ENCODE data around the gene NRP2.

NRP2 gene

DNA sequence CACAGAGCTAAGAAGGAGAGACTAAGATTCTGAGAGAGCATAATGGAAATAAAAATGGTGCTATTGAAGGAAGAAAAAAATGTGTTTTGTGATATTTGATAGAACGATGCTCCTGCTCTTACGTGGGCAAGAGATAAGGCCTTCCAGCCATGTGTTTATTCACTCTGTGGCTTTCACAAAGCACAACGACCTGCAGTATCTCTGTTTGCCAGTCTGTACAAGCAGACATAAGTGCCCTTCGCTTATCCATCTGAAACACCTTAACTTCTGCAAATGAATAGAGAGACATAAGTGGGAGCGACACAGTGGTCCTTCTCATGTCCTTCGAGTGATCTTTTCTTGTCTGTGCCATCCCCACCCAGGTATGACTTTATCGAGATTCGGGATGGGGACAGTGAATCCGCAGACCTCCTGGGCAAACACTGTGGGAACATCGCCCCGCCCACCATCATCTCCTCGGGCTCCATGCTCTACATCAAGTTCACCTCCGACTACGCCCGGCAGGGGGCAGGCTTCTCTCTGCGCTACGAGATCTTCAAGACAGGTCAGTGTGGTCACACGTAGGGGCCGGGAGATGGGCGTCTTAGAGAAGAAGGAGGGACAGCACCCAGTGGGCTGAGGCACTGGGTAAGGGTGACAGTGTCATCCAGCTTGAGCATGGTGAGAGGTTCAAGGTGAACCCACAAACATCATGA is 33.7 kb downstream of the NRP2 start:
- Histone ChIP-seq H2BK12ac (ENCODE audit: low read length) (no peak overlapping the region), H2BK5ac (ENCODE audit: low read length) (no peak overlapping the region), H2AK5ac (ENCODE audit: low read depth, low read length) (no peak overlapping the region), H3K4me3 (ENCODE audit: low read length in 2 of 2) (no peak overlapping the region), H2AFZ (ENCODE audit: low read length) (no peak overlapping the region), H3K9me3 (replicated peaks in 1 of 2; ENCODE audit: control insufficient read depth in 2 of 2, insufficient read depth in 1 of 2, low read depth in 1 of 2, low read length in 2 of 2) (no peaks in the 10 kb centered on the region), H3K4ac (ENCODE audit: low read length) (no peak overlapping the region), H3K9ac (ENCODE audit: low read depth, low read length, poor library complexity) (no peak overlapping the region), H3K18ac (ENCODE audit: low read length) (no peak overlapping the region), H3K27me3 (ENCODE audit: control insufficient read depth in 3 of 3, insufficient read depth in 3 of 3, low read depth in 1 of 3, low read length in 3 of 3) (no peaks in the 10 kb centered on the region), H3K14ac (ENCODE audit: low read length) (no peak overlapping the region), H4K8ac (ENCODE audit: low read depth, low read length) (no peak overlapping the region), H3K23ac (ENCODE audit: low read depth, low read length, poor library complexity) (no peak overlapping the region), H2BK120ac (ENCODE audit: low read depth, low read length) (no peak overlapping the region), H2BK15ac (ENCODE audit: low read length) (no peak overlapping the region), H3K79me1 (ENCODE audit: low read depth, low read length) (no peaks in the 10 kb centered on the region), H3K4me1 (ENCODE audit: control insufficient read depth in 2 of 2, insufficient read depth in 1 of 2, low read depth in 1 of 2, low read length in 2 of 2) (peaks cover 25 to 34% of the 10 kb centered on the region in 2 donors), H3K27ac (replicated peaks; ENCODE audit: low read length) (no peak overlapping the region), H3K36me3 (replicated peaks in 1 of 2; ENCODE audit: control insufficient read depth in 2 of 2, insufficient read depth in 2 of 2, low read length in 2 of 2) (peaks cover 0 to 17% of the 10 kb centered on the region in 2 donors), H4K91ac (ENCODE audit: low read depth, low read length, poor library complexity) (no peak overlapping the region), H3K4me2 (ENCODE audit: insufficient read depth, low read length, poor library complexity, severe bottlenecking) (no peak overlapping the region)
- no peak for DNase-seq (ENCODE audit: low spot score)
- 100% methylated on average over 1 of the region's 20 CpGs; no CpG with 5 or more reads in 1 of the 2 donors for WGBS, 2 donors (ENCODE audit: extremely low coverage in 2 of 2, insufficient read length in 2 of 2, insufficient replicate concordance in 1 of 2)

DNA sequence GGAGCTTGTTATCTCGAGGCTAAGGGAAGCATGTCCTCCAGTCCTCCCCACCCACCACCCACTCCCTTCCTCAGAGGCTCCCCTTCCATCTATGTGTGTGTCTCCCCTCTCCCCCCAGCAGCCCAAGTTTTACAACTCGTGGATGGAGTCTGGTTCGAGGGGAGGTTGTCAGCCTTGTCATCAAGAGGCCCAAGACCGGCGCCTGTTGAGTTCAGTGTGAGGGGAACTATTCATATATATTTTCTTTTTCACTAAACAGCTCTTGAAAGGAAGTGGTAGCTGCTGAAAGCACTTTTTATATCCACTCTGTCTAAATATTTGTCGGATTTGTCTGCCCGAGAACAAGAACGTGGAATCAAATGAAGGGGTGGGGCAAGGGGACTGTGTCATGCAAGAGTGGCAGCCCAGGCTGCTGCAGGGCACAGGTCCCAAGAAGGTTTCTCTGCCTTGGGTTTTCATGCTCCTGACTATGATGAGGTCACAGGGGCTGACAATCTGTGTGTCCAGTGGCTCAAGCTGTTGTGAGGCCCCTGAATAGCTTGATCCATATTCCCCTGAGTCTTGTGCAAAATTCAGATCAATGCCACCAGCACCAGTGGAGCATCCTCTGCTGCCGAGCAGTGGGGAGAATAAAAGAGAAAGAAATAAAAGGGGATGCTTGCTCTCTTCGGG is 35.0 kb downstream of the NRP2 start:
- Histone ChIP-seq H2AK5ac (ENCODE audit: low read depth, low read length) (no peak overlapping the region), H3K18ac (ENCODE audit: low read length) (no peak overlapping the region), H3K9me3 (replicated peaks in 1 of 2; ENCODE audit: control insufficient read depth in 2 of 2, insufficient read depth in 1 of 2, low read depth in 1 of 2, low read length in 2 of 2) (no peaks in the 10 kb centered on the region), H3K36me3 (replicated peaks in 1 of 2; ENCODE audit: control insufficient read depth in 2 of 2, insufficient read depth in 2 of 2, low read length in 2 of 2) (peaks cover 0 to 18% of the 10 kb centered on the region in 2 donors), H2BK5ac (ENCODE audit: low read length) (no peak overlapping the region), H3K79me1 (ENCODE audit: low read depth, low read length) (no peaks in the 10 kb centered on the region), H2BK15ac (ENCODE audit: low read length) (no peak overlapping the region), H2BK120ac (ENCODE audit: low read depth, low read length) (no peak overlapping the region), H3K27ac (replicated peaks; ENCODE audit: low read length) (no peak overlapping the region), H3K4me1 (ENCODE audit: control insufficient read depth in 2 of 2, insufficient read depth in 1 of 2, low read depth in 1 of 2, low read length in 2 of 2) (peaks cover 37 to 45% of the 10 kb centered on the region in 2 donors), H4K8ac (ENCODE audit: low read depth, low read length) (no peak overlapping the region), H2AFZ (ENCODE audit: low read length) (no peak overlapping the region), H3K4ac (ENCODE audit: low read length) (no peak overlapping the region), H3K14ac (ENCODE audit: low read length) (no peak overlapping the region), H3K4me2 (ENCODE audit: insufficient read depth, low read length, poor library complexity, severe bottlenecking) (no peak overlapping the region), H3K9ac (ENCODE audit: low read depth, low read length, poor library complexity) (no peak overlapping the region), H2BK12ac (ENCODE audit: low read length) (no peak overlapping the region), H3K4me3 (ENCODE audit: low read length in 2 of 2) (no peak overlapping the region), H4K91ac (ENCODE audit: low read depth, low read length, poor library complexity) (no peak overlapping the region), H3K27me3 (ENCODE audit: control insufficient read depth in 3 of 3, insufficient read depth in 3 of 3, low read depth in 1 of 3, low read length in 3 of 3) (no peaks in the 10 kb centered on the region), H3K23ac (ENCODE audit: low read depth, low read length, poor library complexity) (no peak overlapping the region)
- DNase-seq (ENCODE audit: low spot score): no peak
- no CpG with 5 or more reads among the region's 10 CpGs for WGBS, 2 donors (ENCODE audit: extremely low coverage in 2 of 2, insufficient read length in 2 of 2, insufficient replicate concordance in 1 of 2)

DNA sequence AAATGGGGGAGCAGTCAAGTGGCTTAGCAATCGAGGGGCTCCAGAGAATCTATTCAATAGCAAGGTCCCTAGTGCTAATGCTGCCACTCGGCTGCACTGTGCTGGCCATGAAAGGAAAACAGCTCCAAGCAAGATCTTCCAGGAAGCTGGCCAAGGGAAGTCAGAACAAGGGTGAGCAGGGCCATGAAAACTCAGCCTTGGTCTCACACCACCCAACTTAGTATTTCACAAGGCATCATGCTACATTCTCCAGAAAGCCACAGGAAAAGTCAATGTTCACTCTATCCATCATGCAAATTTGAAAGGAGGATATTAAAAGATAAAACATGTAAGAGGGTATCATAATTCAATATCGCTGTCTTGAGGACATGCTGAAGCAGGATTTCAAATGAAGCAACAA is 35.7 kb downstream of the NRP2 start:
- DNase-seq (ENCODE audit: low spot score): no peak
- Histone ChIP-seq H2BK5ac (ENCODE audit: low read length) (no peak overlapping the region), H2AK5ac (ENCODE audit: low read depth, low read length) (no peak overlapping the region), H3K79me1 (ENCODE audit: low read depth, low read length) (no peaks in the 10 kb centered on the region), H3K9ac (ENCODE audit: low read depth, low read length, poor library complexity) (no peak overlapping the region), H3K4me2 (ENCODE audit: insufficient read depth, low read length, poor library complexity, severe bottlenecking) (no peak overlapping the region), H4K8ac (ENCODE audit: low read depth, low read length) (no peak overlapping the region), H2BK120ac (ENCODE audit: low read depth, low read length) (no peak overlapping the region), H3K27me3 (ENCODE audit: control insufficient read depth in 3 of 3, insufficient read depth in 3 of 3, low read depth in 1 of 3, low read length in 3 of 3) (no peaks in the 10 kb centered on the region), H3K36me3 (replicated peaks in 1 of 2; ENCODE audit: control insufficient read depth in 2 of 2, insufficient read depth in 2 of 2, low read length in 2 of 2) (peaks cover 0 to 25% of the 10 kb centered on the region in 2 donors), H2BK15ac (ENCODE audit: low read length) (no peak overlapping the region), H3K23ac (ENCODE audit: low read depth, low read length, poor library complexity) (no peak overlapping the region), H3K4me3 (ENCODE audit: low read length in 2 of 2) (no peak overlapping the region), H2BK12ac (ENCODE audit: low read length) (no peak overlapping the region), H3K27ac (replicated peaks; ENCODE audit: low read length) (no peak overlapping the region), H3K9me3 (replicated peaks in 1 of 2; ENCODE audit: control insufficient read depth in 2 of 2, insufficient read depth in 1 of 2, low read depth in 1 of 2, low read length in 2 of 2) (no peaks in the 10 kb centered on the region), H3K18ac (ENCODE audit: low read length) (no peak overlapping the region), H3K14ac (ENCODE audit: low read length) (no peak overlapping the region), H4K91ac (ENCODE audit: low read depth, low read length, poor library complexity) (no peak overlapping the region), H3K4ac (ENCODE audit: low read length) (no peak overlapping the region), H3K4me1 (ENCODE audit: control insufficient read depth in 2 of 2, insufficient read depth in 1 of 2, low read depth in 1 of 2, low read length in 2 of 2) (peaks cover 39 to 47% of the 10 kb centered on the region in 2 donors), H2AFZ (ENCODE audit: low read length) (no peak overlapping the region)
- WGBS, 2 donors (ENCODE audit: extremely low coverage in 2 of 2, insufficient read length in 2 of 2, insufficient replicate concordance in 1 of 2): no CpG with 5 or more reads among the region's 3 CpGs

DNA sequence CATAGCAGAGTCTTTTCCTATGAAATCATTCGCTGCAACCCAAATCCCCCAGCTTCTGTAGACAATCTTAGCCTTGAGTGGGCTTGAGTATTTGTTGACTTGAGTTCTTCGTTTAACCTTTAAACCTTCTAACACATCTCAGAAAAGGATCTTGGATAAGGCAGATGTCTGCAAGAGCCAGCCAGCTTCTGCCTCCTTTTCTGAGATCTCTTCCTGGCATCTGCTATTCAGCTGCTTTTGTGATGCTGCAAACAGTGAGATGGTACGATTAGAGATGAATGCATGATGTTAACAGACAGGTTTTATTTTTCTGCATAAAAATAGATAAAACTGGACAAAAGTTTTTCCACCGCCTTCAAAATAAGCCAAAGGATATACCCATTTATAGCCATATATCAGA is 37.5 kb downstream of the NRP2 start:
- Histone ChIP-seq H3K27me3 (ENCODE audit: control insufficient read depth in 3 of 3, insufficient read depth in 3 of 3, low read depth in 1 of 3, low read length in 3 of 3) (no peaks in the 10 kb centered on the region), H3K18ac (ENCODE audit: low read length) (no peak overlapping the region), H3K4me2 (ENCODE audit: insufficient read depth, low read length, poor library complexity, severe bottlenecking) (no peak overlapping the region), H2AK5ac (ENCODE audit: low read depth, low read length) (no peak overlapping the region), H2BK12ac (ENCODE audit: low read length) (no peak overlapping the region), H2AFZ (ENCODE audit: low read length) (no peak overlapping the region), H2BK5ac (ENCODE audit: low read length) (no peak overlapping the region), H3K4me3 (ENCODE audit: low read length in 2 of 2) (no peak overlapping the region), H3K9me3 (replicated peaks in 1 of 2; ENCODE audit: control insufficient read depth in 2 of 2, insufficient read depth in 1 of 2, low read depth in 1 of 2, low read length in 2 of 2) (no peaks in the 10 kb centered on the region), H3K27ac (replicated peaks; ENCODE audit: low read length) (no peak overlapping the region), H3K23ac (ENCODE audit: low read depth, low read length, poor library complexity) (no peak overlapping the region), H3K4me1 (ENCODE audit: control insufficient read depth in 2 of 2, insufficient read depth in 1 of 2, low read depth in 1 of 2, low read length in 2 of 2) (peaks cover 36 to 39% of the 10 kb centered on the region in 2 donors), H3K9ac (ENCODE audit: low read depth, low read length, poor library complexity) (no peak overlapping the region), H3K14ac (ENCODE audit: low read length) (no peak overlapping the region), H3K4ac (ENCODE audit: low read length) (no peak overlapping the region), H2BK15ac (ENCODE audit: low read length) (no peak overlapping the region), H3K79me1 (ENCODE audit: low read depth, low read length) (no peaks in the 10 kb centered on the region), H2BK120ac (ENCODE audit: low read depth, low read length) (no peak overlapping the region), H3K36me3 (replicated peaks in 1 of 2; ENCODE audit: control insufficient read depth in 2 of 2, insufficient read depth in 2 of 2, low read length in 2 of 2) (peaks cover 0 to 42% of the 10 kb centered on the region in 2 donors), H4K91ac (ENCODE audit: low read depth, low read length, poor library complexity) (no peak overlapping the region), H4K8ac (ENCODE audit: low read depth, low read length) (no peak overlapping the region)
- no peak for DNase-seq (ENCODE audit: low spot score)
- WGBS, 2 donors (ENCODE audit: extremely low coverage in 2 of 2, insufficient read length in 2 of 2, insufficient replicate concordance in 1 of 2): no CpG with 5 or more reads among the region's 4 CpGs

All from neuronal stem cell (in vitro differentiated cells).